HG03108 (cell line): Measurements from ENCODE around the gene ETNK1.
"Not testable (repeated sequence)": the region's sequence is repeated elsewhere in the genome, so short reads cannot be mapped to it uniquely, and the experiment has no call there.

Source experiments
- ATAC-seq: cut with Tn5 transposase; IDR thresholded peaks from one replicate; pipeline ENCODE4 v1.9.1; 2021; ENCODE audit warnings: moderate library complexity; ENCODE audit not compliant: unreplicated experiment

Gene ETNK1, protein sequence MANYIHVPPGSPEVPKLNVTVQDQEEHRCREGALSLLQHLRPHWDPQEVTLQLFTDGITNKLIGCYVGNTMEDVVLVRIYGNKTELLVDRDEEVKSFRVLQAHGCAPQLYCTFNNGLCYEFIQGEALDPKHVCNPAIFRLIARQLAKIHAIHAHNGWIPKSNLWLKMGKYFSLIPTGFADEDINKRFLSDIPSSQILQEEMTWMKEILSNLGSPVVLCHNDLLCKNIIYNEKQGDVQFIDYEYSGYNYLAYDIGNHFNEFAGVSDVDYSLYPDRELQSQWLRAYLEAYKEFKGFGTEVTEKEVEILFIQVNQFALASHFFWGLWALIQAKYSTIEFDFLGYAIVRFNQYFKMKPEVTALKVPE

DNA sequence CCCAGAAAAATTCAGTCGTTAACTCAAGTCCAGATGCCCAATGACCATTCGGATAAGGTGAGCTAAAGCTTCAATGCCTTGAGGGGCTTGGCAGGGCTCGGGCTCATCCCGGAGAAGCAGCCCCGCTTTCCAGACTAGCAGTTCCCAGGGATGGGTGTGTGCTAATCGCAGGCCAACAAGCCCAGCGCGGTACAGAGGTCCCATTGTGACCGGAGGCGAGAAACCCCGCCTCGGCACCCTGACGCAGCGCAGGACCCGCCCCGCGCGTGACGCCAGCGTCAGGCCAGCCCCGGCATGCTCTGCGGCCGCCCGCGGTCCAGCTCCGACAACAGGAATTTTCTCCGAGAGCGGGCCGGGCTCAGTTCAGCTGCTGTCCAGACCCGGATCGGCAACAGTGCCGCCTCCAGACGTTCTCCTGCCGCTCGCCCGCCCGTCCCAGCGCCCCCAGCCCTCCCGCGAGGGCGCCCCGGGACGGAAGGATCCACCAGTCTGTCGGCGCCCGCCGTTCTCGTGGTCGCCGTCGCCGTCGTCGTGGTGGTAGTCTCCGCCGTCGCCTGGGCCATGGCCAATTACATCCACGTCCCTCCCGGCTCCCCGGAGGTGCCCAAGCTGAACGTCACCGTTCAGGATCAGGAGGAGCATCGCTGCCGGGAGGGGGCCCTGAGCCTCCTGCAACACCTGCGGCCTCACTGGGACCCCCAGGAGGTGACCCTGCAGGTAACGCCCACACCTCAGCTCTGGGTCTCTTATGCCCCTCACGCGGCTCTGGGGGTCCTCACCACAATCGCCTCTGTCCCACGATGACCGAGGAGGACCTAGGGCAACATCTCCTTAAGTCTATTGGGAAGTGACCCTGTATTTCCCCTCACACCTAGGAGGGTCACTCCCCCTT, at the start of gene ETNK1:
Gene ETNK1 (plus strand): TSS at position 302 of the 892 bp plus-strand sequence. CDS start 260 bp downstream, at position 562.
- peak; percentile 97 for ATAC-seq

DNA sequence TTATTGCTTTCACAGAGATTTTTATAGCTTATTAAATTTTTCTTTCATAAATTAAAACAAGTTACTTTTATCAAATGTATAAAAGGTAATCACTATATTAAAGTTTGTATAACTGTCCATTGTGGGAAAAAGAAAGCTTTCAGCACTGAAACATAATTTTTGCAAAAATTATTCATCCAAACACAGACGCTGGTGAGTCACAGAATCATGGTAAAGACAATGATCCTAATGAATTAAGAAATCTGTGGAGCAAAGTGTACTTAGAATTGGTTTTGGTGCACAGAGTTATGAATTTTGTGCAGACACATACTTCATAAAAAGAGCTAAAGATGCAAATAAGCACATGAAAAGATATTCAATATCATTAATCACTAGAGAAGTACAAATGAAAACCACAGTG, 48.9 kb upstream of the ETNK1 start:
- no peak for ATAC-seq

DNA sequence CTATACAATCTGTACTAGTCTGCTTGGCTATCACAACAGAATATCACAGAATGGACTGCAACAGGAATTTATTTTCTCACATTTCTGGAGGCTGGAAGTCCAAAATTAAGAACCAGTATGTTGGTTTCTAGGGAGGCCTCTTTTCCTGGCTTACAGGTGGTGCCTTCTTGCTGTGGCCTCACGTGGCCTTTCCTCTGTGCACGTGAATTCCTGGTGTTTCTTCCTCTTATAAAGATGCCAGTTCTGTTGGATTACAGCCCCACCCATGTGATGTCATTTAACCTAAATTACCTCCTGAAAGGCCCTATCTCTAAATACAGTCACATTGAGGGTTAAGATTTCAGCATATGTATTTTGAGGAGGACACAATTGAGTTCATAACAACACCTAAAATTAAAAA, 48.5 kb upstream of the ETNK1 start:
- ATAC-seq = no peak

DNA sequence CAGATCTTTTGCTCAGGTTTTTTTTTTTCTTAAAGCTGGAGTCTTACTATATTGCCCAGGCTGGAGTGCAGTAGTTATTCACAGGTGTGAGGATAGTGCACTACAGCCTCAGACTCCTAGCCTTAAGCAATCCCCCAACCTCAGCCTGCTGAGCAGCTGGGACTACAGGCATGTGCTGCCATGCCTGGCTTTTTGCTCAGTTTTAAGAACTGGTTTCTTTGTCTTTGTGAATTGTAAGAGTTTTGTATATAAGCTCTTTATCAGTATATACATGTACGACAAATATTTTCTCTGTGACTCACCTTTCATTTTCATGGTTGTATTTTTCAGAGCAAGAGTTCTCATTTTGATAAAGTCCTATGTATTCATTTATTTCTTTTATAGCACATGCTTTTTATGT, 47.3 kb upstream of the ETNK1 start:
- ATAC-seq = no peak

DNA sequence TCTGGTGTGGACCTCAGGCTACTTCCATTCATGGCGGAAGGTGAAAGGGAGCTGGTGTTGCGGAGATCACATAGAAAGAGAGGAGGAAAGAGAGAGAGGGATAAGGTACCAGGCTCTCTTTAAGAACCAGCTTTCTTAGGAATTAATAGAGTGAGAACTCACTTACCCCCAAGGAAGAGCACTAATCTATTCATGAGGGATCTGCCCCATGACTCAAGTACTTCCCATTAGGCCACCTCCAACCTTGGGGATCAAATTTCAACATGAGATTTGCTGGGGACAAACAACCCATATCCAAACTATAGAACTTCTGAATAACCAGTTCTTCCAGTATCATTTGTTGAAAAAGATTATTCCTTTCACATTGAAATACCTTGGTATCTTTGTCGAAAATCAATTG, 46.6 kb upstream of the ETNK1 start:
- no peak for ATAC-seq

DNA sequence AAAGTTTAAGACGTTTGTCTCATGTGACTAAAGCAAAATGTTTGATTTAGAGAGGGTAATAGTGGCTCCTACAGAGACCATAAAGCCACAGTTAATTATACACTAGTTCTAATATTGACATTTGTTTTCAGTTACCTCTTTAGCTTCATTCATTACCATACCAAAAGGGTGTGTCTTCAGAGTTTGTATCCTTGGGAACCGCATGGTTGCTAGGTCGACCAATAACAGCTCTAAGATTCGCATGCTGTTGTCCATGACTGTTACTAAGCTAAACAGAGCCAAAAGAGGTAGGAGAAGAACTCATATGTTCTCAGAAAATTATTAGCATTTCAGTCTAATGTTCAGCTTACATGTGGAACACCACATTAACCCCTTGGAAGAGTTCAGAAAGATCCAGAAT, 36.2 kb upstream of the ETNK1 start:
- no peak for ATAC-seq

DNA sequence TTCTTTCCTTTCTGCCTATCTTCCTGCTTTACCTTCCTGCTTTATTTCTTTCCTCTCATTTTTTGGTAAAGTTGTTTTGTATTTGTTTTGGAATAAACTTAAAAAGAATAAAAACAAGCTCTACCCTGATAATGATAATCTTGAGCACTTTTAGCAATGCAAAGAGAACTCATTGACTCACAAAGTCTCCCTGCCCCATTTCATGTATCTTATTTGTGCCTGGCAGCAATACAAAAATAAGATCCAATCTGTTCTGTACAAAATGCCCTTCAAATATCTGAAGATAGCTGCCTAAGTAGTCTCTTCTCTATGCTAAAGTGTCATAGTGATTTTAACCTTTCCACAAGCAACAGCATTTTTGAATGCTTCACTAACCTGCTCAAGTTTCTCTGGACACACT, 31.1 kb upstream of the ETNK1 start:
- no peak for ATAC-seq

DNA sequence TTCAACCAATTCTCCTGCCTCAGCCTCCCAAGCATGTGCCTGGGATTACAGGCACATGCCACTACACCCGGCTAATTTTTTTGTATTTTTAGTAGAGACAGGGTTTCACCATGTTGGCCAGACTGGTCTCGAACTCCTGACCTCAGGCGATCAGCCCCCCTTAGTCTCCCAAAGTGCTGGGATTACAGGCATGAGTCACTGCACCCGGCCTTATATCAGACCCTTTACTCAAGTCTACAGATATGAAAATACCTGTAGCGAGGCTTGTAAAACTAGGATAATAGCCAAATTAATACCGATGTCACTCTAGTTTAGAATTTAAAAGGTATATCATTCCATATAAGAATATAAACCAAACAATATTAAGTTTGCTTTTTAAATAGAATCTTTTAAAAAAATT, 27.4 kb upstream of the ETNK1 start:
- not testable (repeated sequence) for ATAC-seq

DNA sequence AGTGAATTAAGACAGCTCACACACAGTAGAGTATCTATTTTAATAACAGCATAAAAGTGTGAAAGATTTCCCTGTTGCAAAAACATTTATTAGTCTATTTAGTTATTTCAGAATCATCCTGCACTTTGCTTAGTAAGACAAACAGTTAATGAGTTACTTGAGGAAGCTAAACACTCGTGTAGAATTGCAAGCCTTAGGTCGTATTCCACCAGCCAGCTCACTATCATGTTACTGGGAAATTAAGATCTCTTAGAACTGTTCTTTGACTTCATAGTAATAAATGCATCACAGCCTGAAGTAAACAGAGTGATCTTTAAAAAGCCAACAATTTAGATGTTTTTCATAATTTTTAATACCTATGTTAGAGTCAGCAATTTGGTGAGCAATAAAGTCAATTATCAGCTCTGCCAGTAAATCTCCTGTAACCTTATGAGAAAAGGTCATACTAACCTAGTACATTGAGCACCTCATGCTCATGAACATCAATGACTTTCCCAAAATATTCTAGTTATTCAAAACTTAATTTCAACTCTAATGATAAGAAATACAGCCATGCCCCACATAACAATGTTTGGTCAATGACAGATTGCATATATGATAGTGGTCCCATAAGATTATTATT, 26.7 kb upstream of the ETNK1 start:
- no peak for ATAC-seq

DNA sequence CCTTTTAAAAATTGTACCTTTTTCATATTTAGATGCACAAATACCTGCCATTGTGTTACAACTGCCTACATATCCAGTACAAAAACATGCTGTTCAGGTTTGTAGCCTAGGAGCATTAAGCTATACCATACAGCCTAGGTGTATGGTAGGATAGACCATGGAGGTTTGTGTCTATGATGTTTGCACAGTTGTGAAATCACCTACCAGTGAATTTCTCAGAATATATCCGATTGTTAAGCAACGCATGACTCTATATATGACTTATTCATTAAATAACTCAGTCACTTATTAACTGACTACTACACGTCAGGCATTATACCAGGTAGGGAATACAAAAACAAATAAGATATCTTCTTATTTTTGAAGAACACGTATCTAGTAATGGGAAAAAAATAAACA, 26.2 kb upstream of the ETNK1 start:
- no peak for ATAC-seq

DNA sequence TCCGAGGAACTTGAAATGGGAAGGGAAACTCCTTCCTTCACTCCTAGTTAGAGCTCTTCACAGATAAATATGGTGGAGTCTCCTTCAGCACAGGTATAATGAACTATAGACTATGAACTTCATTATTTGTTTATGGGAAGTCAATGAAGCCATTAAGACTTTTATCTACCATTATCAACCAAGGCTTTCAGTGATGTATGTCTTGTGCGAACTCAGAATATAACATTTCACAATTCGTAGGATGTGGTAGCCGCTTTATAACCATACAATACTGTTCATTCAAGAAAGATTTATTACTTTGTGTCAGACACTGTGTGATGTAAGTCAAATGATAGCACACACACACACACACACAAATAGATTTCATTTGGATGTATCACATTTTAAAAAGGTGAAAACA, 24.8 kb upstream of the ETNK1 start:
- no peak for ATAC-seq

DNA sequence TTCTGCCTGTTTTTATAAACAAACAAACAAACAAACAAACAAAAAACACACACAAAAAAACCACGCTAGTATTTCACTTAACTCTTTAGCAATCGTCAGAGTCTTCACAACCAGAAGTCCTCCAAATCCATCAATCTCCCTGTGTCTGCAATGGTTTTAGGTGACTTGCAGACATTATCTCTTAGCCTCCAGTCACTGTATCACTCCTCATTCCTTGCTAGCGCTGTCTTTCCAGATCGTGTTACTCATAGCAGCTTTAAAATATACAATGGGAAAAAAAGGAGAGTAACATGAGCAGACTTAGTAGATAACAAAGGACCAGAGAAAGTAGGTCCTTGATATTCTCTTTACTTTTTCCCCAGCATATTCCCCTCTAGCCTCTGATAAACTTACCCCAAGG, 15.5 kb upstream of the ETNK1 start:
- no peak for ATAC-seq

DNA sequence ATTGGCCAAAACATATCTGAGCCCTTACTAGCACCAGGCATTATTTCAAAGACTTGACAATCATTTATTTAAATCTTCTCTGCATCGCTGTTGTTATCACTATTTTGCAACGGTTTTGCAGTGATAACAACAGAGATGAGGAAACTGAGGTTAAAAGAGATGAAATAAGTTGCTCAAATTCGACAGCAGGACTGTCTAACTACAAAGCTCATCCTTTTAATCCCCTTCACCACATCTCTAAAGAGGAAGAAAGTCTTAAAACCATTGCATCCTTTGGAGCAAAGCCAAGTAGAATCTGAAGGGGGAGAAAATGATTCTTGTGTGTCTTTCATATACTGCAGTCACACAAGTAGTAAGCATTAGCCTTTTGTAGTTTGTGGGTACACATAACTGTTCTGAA, 14.8 kb upstream of the ETNK1 start:
- ATAC-seq = no peak

DNA sequence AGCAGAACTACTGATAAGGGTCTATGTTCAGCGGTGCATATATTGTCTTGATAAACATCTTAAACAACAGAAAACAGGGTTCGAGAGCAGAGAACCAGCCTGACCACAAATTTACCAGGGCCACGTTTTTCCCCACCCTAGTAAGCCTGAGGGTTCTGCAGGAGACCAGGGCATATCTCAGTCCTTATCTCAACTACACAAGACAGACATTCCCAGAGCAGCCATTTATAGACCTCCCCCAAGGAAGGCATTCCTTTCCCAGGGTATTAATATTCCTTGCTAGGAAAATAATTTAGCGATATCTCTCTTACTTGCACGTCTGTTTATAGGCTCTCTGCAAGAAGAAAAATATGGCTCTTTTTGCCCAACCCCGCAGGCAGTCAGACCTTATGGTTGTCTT, 12.1 kb upstream of the ETNK1 start:
- ATAC-seq = not testable (repeated sequence)

DNA sequence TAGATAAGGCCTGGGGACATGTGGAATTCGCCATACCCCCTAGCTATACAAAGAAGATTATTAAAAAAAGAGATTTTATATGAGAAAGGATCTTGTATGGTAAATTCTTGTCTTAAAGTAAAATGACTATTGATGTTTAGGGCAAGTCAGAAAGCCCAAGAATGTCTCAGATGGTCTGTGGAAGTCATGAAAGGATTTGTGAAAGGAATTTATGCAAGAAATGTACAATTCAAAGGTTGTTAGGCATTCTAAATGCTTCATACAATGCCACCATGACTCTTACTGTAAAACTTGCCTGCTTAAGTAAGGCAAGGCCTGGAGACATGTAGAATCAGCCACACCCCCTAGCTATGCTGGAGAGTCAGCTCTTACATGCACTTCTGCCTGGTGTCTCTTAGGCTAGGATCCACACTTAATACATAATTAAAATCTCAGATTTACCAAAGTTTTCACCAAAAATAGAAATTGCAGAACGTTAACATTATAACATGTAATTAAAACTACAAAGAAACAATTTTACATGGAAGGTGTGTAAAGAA, 8.9 kb upstream of the ETNK1 start:
- no peak for ATAC-seq

DNA sequence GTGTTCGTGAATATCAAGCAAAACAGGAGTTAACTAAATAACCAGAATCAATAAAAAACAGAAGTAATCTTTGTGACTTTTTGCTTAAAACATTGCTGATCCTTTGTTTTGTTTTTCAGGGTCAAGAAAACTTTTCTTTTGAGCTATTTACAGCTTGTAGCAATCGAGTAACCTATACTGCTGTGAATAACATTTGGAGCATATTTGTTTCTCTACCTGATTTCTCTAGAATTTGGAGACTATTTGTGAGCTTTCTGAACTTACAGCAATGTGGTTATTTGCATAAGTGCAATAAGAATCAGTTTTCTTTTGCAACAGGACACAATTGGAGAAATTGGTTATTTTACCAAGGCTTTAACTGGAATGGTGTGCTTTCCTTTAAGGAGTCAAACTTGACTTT, 7.3 kb upstream of the ETNK1 start:
- no peak for ATAC-seq

DNA sequence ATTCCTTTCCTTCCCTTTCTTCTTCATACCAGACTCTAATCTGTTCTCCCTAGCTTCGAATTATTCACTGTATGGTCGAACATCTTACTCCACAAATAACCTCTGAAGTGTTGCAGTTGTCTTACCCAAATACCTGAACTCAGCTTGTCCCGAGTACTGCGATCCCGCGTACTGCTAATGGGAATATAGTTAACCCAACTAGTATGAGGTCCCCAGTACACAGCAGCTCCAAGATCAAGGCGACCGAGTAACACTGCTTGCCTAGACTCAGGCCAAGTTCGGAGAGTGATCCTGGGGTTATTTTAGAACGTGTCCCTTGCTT, 462 bp upstream of the ETNK1 start:
- no peak for ATAC-seq

DNA sequence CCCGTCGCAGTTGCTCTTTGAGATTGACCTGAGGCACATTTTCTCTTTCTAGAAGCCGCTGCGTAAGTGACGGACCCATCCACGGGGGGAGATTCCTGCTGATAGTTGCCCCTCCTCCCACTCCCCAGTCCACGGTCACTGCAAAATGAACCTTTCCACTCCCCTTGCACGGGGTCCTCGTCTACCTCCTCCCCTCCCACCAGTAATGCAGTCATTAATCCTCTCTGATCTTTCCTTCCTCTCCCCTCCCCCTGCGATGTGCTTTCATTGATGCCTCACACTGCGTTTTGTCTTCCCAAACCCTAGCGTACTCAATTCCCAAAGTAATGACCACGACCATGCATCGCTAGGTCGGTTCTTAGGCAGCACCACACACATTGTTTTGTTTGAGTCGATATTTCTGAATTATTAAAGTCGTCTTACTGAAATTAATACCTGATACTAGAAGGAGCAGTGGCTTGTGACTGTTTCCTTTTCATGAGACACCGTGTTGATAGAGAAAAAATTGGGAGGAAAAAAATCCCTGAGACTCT, 857 bp downstream of the ETNK1 start:
- ATAC-seq = no peak

DNA sequence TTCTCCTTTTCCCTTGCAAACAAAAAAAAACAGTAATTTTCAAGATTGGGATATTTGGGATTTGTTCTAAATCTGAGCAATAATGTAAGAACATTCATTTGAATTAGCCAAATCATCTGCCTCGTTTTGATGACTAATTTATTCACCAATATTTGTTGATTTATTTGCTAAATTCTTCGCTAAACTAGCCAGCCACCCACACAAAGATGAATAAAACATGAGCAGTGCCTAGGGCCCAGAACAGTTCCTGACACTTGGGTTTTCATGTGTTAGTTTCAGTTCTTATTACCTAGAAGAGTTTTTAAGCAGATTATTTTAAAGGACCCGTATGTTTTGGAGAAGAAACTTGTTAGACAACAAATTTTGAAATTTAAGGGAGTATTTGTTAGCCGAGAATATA, 1.4 kb downstream of the ETNK1 start:
- ATAC-seq = no peak

DNA sequence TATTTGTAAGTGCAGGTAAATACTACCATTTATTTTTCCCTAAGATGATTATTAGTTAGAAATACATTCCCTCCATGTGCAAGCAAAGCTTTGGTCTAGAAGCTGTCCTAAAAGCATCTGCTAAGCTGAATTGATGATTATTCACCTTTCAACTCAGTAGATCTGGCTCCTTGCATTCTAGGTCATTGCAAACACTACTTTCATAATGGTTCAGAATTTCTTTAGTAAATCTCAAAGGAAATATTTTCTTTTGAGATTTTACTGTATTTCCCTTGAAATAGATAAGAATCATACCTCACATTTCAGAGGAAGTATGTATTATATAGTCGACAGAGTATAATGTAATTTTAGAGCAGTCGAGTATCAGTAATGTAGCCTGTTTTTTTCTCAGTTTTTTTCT, 2.4 kb downstream of the ETNK1 start:
- no peak for ATAC-seq

DNA sequence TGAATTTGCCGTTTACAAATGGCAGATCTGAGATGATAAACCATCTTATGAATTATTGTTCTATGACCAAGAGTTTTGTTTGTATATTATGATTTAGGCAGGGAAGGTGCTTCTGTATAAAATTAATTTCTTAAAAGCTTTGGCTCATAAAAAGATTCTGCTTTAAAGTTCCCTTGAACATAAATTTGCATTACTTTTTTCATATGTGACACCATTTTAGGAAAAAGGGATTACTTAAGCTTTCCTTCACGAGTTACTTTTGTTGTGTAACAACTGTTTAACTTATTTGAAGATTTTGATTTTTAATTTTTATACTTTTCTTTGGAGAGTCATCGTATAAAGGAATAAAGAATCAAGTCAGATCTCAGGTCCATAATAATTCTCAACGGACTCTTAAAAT, 3.3 kb downstream of the ETNK1 start:
- no peak for ATAC-seq
